SK-N-SH (cell line): ENCODE measurements around the gene SPI1. TPM values are rescaled to one million over a fixed set of nuclear protein-coding genes. Genes with fewer than 3 reads are reported as not detected.
A peak's percentile ranks its signal among the peaks of the same experiment; 100 is the strongest.

Experiments used
- CTCF ChIA-PET: fragments of 300-600, 350-600 bp; formaldehyde crosslinking; extraction: SDS; loops from one replicate; lab custom pipeline; 2021; lab: Yijun Ruan, JAX
- POLR2A ChIA-PET: fragments of 350-600 bp; sonication (Branson Sonifier 250); formaldehyde crosslinking; extraction: SDS; loops from one replicate; lab custom pipeline; 2020; ENCODE audit warnings: antibody characterized with exemption, inconsistent platforms; lab: Yijun Ruan, JAX
- DNase-seq: peaks from one replicate; pipeline ENCODE4 v3.0.0; 2012
- H2AFZ ChIP-seq: fragments of 200-600 bp; sonication (generic); 2 replicates; pipeline ENCODE4 v1.8.1; 2016; ENCODE audit warnings: antibody characterized with exemption, mild to moderate bottlenecking, low read depth
- H3F3A ChIP-seq: fragments of 200-600 bp; sonication (generic); replicated peaks from 2 replicates; pipeline ENCODE3; 2016; ENCODE audit warnings: antibody characterized with exemption, mild to moderate bottlenecking; ENCODE audit not compliant: insufficient read depth
- H3K27ac ChIP-seq, 2 experiments: fragments of 200-500 bp in 1 of 2; fragments of 200-600 bp in 1 of 2; sonication (Bioruptor generic) in 1 of 2; sonication (generic), shearing (Covaris generic) in 1 of 2; 2 replicates each; pipeline versions ENCODE4 v1.5.1 to v1.6.1; 2014 to 2016; ENCODE audit warnings: low read depth in 2 of 2, inconsistent platforms in 1 of 2, low read length in 1 of 2, mild to moderate bottlenecking in 1 of 2, mixed read lengths in 1 of 2
- H3K27me3 ChIP-seq: fragments of 200-600 bp; sonication (generic), shearing (Covaris generic); 2 replicates; pipeline ENCODE4 v1.6.1; 2016; ENCODE audit warnings: mixed run types; ENCODE audit not compliant: insufficient read depth
- H3K36me3 ChIP-seq, 2 experiments: fragments of 200-500 bp in 1 of 2; fragments of 200-600 bp in 1 of 2; sonication (Bioruptor generic) in 1 of 2; sonication (generic) in 1 of 2; replicated peaks in 1 of 2; 2 replicates each; pipeline versions ENCODE3 to v1.5.1; 2014 to 2016; ENCODE audit warnings: low read length in 1 of 2, mild to moderate bottlenecking in 1 of 2; ENCODE audit not compliant: insufficient read depth in 2 of 2, control insufficient read depth in 1 of 2
- H3K4me1 ChIP-seq, 2 experiments: fragments of 200-500 bp in 1 of 2; fragments of 200-600 bp in 1 of 2; sonication (Bioruptor generic) in 1 of 2; sonication (generic), shearing (Covaris generic) in 1 of 2; 2 replicates each; pipeline versions ENCODE4 v1.5.1 to v1.6.1; 2014 to 2016; ENCODE audit warnings: low read depth in 1 of 2, low read length in 1 of 2, mixed run types in 1 of 2; ENCODE audit not compliant: insufficient read depth in 2 of 2, control insufficient read depth in 1 of 2
- H3K4me2 ChIP-seq: fragments of 200-600 bp; sonication (generic), shearing (Covaris generic); 2 replicates; pipeline ENCODE4 v1.6.1; 2017; ENCODE audit warnings: mixed run types
- H3K4me3 ChIP-seq, 2 experiments: fragments of 200-500 bp in 1 of 2; fragments of 200-600 bp in 1 of 2; sonication (Bioruptor generic) in 1 of 2; sonication (generic), shearing (Covaris generic) in 1 of 2; 2 replicates each; pipeline versions ENCODE4 v1.5.1 to v1.8.1; 2014 to 2016; ENCODE audit warnings: low read depth in 2 of 2, inconsistent platforms in 1 of 2, low read length in 1 of 2, mild to moderate bottlenecking in 1 of 2, mixed read lengths in 1 of 2, moderate library complexity in 1 of 2
- H3K79me2 ChIP-seq: fragments of 200-600 bp; sonication (generic); 2 replicates; pipeline ENCODE4 v1.8.1; 2017; ENCODE audit warnings: mild to moderate bottlenecking; ENCODE audit not compliant: insufficient read depth
- H3K9ac ChIP-seq: fragments of 200-600 bp; sonication (generic); 2 replicates; pipeline ENCODE4 v1.6.1; 2017; ENCODE audit warnings: mixed run types
- H3K9me2 ChIP-seq: fragments of 200-600 bp; sonication (generic); 2 replicates; pipeline ENCODE4 v1.6.1; 2017; ENCODE audit warnings: mixed run types
- H3K9me3 ChIP-seq: fragments of 200-600 bp; sonication (generic); 2 replicates; pipeline ENCODE4 v1.6.1; 2017; ENCODE audit warnings: mixed run types, mild to moderate bottlenecking, moderate library complexity
- H4K20me1 ChIP-seq: fragments of 200-600 bp; sonication (generic); 2 replicates; pipeline ENCODE4 v1.6.1; 2017; ENCODE audit warnings: mild to moderate bottlenecking, mixed run types; ENCODE audit not compliant: insufficient read depth
- ELF1 ChIP-seq: IDR thresholded peaks from 2 replicates; pipeline ENCODE4 v1.4.0; 2012
- JUND ChIP-seq: IDR thresholded peaks from 2 replicates; pipeline ENCODE4 v1.4.0; 2012
- MEF2A ChIP-seq: IDR thresholded peaks from 2 replicates; pipeline ENCODE4 v1.4.0; 2012; ENCODE audit warnings: low read depth, borderline replicate concordance
- NRF1 ChIP-seq: IDR thresholded peaks from 2 replicates; pipeline ENCODE4 v1.6.1; 2012; ENCODE audit warnings: low read depth, mild to moderate bottlenecking, low read length
- RCOR1 ChIP-seq: fragments of 150-350 bp; IDR thresholded peaks from 2 replicates; pipeline ENCODE4 v1.6.1; 2017; ENCODE audit warnings: antibody characterized with exemption, low read length
- REST ChIP-seq: IDR thresholded peaks from 2 replicates; pipeline ENCODE4 v1.6.1; 2012; ENCODE audit warnings: mild to moderate bottlenecking, low read depth, low read length, moderate library complexity
- RFX5 ChIP-seq: IDR thresholded peaks from 2 replicates; pipeline ENCODE4 v1.6.1; 2012; ENCODE audit warnings: mild to moderate bottlenecking, improper control_type of control experiment, low read length
- SIN3A ChIP-seq: IDR thresholded peaks from 2 replicates; pipeline ENCODE4 v1.6.1; 2012; ENCODE audit warnings: low read depth, mild to moderate bottlenecking, low read length, moderate library complexity, borderline replicate concordance
- TCF12 ChIP-seq: IDR thresholded peaks from 2 replicates; pipeline ENCODE4 v1.4.0; 2012
- WGBS: methylation state at CpG from one replicate; pipeline ENCODE4 v1.1.6; 2017; ENCODE audit warnings: low lambda C conversion rate; 5-methylcytosine and 5-hydroxymethylcytosine counted together
- polyA plus RNA-seq, 3 experiments: library from polyadenylated mRNA; depleted of rRNA; stranded (reverse); fragments of >200 nt; gene quantifications; 2 replicates each; pipeline ENCODE4 v1.2.3, GENCODE V29; 2012
- TF ChIP-seq, protein P1 (sequence below): fragments of 150-350 bp; IDR thresholded peaks from 2 replicates; pipeline ENCODE4 v1.6.1; 2017; ENCODE audit warnings: antibody characterized with exemption, low read length, low read depth, borderline replicate concordance
- TF ChIP-seq, protein P2 (sequence below): IDR thresholded peaks from 2 replicates; pipeline ENCODE4 v1.4.0; 2012; ENCODE audit warnings: low read depth, borderline replicate concordance

The SPI1 gene
- polyA plus RNA-seq, 1 of the 3 experiments (the other 2 are of a cell fraction), result not detected

- H3K4me2 ChIP-seq, result no peak overlapping the region
- WGBS, result 76% methylated on average over 4 of the region's 5 CpGs
- no peaks in the 10 kb centered on the region for H3K79me2 ChIP-seq
- H2AFZ ChIP-seq, result no peak overlapping the region
- DNase-seq, result peak; percentile 18
- TF ChIP-seq, protein P1, sequence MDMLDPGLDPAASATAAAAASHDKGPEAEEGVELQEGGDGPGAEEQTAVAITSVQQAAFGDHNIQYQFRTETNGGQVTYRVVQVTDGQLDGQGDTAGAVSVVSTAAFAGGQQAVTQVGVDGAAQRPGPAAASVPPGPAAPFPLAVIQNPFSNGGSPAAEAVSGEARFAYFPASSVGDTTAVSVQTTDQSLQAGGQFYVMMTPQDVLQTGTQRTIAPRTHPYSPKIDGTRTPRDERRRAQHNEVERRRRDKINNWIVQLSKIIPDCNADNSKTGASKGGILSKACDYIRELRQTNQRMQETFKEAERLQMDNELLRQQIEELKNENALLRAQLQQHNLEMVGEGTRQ, result no peak
- TF ChIP-seq MEF2A (no peak), RFX5 (no peak), JUND (no peak), REST (no peak), TCF12 (no peak)
- H3K4me3 ChIP-seq, result no peak overlapping the region
- no peak overlapping the region for H3K9ac ChIP-seq
- no peaks in the 10 kb centered on the region for H3K27me3 ChIP-seq
- no peaks in the 10 kb centered on the region for H3K9me2 ChIP-seq
- H3K27ac ChIP-seq, result no peak overlapping the region
- no peaks in the 10 kb centered on the region for H3F3A ChIP-seq
- H3K36me3 ChIP-seq, result peaks cover 31 to 42% of the 10 kb centered on the region in 2 experiments
- no peaks in the 10 kb centered on the region for H3K9me3 ChIP-seq
- no peaks in the 10 kb centered on the region for H3K4me1 ChIP-seq
- CTCF ChIA-PET, result interaction anchor here (1.5 to 1.8 kb wide), 2 partner anchors 19 to 40 kb away, joined by 3 to 5 read pairs; no protein-coding TSS in a partner anchor
- POLR2A ChIA-PET, result no interaction called here
- H4K20me1 ChIP-seq, result no peaks in the 10 kb centered on the region
These were observed 63.4 kb downstream of the SPI1 start for GRCh38 chr11:47314992-47315391.

DNA sequence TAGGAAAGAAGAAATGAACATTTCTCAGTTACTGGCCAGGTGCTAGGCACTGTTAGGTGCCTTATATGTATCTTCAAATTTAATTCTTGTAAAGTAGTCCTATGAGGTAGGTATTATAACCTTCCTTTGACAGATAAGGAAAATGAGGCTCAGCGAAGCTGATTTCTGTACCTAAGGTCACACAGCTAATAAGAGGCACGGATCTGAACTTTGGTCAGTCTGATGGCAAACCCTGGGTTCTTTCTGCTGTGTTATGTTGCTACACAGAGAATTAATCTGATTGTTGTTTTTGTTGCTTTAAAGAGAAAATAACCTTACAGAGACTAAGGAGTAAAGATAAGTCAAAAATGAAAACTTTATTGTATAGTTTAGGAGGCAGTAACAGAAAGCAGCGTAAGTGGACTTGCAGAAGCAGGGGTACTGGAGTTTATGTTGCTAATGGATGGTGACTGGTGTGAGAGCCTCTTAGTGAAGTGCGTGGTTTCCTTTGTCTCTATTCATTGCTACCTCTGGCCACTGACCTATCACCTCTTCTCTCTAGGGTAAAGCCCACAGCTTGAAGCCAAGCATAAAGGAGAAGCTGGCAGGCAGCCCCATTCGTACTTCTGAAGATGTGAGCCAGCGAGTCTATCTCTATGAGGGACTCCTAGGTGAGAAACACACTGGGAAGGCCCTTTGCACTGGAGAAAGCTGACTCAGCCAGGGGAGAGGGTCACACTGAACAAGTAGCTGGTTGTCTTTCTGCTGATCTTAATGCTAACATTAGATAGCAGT lies 70.1 kb downstream of the SPI1 start:
- no peaks in the 10 kb centered on the region for H3K27me3 ChIP-seq
- ChIA-PET POLR2A (no interaction called here), CTCF (interaction anchor here (1.0 to 2.5 kb wide), 4 partner anchors 12 to 47 kb away, joined by 3 to 5 read pairs (median 4); no protein-coding TSS in a partner anchor)
- H2AFZ ChIP-seq, result no peak overlapping the region
- H3K9me3 ChIP-seq, result no peaks in the 10 kb centered on the region
- H3K9me2 ChIP-seq, result no peaks in the 10 kb centered on the region
- WGBS, result 96% methylated on average over 6 of the region's 6 CpGs
- no peak overlapping the region for H3K27ac ChIP-seq
- H4K20me1 ChIP-seq, result no peaks in the 10 kb centered on the region
- H3K4me2 ChIP-seq, result no peak overlapping the region
- peaks cover 39 to 51% of the 10 kb centered on the region in 2 experiments for H3K36me3 ChIP-seq
- peaks cover 0 to 3% of the 10 kb centered on the region in 2 experiments; a peak in 1 of 4 replicates for H3K4me1 ChIP-seq
- H3K4me3 ChIP-seq, result no peak overlapping the region
- no peak overlapping the region for H3K9ac ChIP-seq
- no peak for DNase-seq
- no peaks in the 10 kb centered on the region for H3F3A ChIP-seq
- no peak for TF ChIP-seq SIN3A
- TF ChIP-seq, protein P1, result no peak
- TF ChIP-seq NRF1, result no peak
- no peak for TF ChIP-seq ELF1
- no peak for TF ChIP-seq MEF2A
- TF ChIP-seq, protein P2, sequence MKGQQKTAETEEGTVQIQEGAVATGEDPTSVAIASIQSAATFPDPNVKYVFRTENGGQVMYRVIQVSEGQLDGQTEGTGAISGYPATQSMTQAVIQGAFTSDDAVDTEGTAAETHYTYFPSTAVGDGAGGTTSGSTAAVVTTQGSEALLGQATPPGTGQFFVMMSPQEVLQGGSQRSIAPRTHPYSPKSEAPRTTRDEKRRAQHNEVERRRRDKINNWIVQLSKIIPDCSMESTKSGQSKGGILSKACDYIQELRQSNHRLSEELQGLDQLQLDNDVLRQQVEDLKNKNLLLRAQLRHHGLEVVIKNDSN, result no peak
- no peak for TF ChIP-seq RCOR1
- no peak for TF ChIP-seq JUND
- H3K79me2 ChIP-seq, result no peaks in the 10 kb centered on the region
